GM12872 (cell line): ENCODE data around the gene UBAP1L.

Experiments
- TF ChIP-seq, protein P1 (sequence below): IDR thresholded peaks from 3 replicates; pipeline ENCODE4 v1.5.1; 2011; ENCODE audit warnings: low read depth, mild to moderate bottlenecking, low read length, moderate library complexity; ENCODE audit not compliant: insufficient read depth

UBAP1L gene

DNA sequence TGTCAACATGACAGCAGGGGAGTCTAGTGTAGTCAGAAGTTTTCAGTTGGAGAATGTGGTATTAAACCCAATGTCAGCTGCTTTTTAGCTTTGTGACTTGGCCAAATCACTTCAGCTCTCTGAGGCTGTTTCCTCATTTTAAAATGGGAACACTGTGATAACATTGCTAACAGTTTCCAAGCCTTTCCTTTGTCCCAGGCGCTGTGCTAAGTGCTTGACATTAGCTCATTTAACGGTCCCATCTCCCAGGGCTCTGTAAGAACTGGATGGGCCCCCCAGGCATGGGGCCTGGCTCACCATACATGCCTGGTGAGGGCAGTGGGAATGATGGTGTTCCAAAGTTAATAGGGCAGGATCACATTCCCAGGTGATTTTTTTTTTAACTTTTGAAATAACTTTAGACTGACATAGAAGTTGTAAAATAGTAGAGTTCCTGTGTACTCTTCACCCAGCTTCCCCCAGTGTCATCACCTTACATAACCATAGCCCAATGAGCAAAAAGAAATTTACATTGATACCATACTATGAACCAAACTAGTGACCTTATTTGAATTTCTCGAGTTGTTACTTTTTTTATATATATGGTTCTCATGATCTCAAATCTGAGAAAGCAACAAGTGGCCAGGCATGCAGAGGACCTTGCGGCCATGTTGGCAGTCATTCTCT, 54.9 kb downstream of the UBAP1L start:
- TF ChIP-seq, protein P1, sequence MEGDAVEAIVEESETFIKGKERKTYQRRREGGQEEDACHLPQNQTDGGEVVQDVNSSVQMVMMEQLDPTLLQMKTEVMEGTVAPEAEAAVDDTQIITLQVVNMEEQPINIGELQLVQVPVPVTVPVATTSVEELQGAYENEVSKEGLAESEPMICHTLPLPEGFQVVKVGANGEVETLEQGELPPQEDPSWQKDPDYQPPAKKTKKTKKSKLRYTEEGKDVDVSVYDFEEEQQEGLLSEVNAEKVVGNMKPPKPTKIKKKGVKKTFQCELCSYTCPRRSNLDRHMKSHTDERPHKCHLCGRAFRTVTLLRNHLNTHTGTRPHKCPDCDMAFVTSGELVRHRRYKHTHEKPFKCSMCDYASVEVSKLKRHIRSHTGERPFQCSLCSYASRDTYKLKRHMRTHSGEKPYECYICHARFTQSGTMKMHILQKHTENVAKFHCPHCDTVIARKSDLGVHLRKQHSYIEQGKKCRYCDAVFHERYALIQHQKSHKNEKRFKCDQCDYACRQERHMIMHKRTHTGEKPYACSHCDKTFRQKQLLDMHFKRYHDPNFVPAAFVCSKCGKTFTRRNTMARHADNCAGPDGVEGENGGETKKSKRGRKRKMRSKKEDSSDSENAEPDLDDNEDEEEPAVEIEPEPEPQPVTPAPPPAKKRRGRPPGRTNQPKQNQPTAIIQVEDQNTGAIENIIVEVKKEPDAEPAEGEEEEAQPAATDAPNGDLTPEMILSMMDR: no peak

GRCh38 chr15:65059369-65059750, 55.6 kb downstream of the UBAP1L start:
- TF ChIP-seq, protein P1: no peak

DNA sequence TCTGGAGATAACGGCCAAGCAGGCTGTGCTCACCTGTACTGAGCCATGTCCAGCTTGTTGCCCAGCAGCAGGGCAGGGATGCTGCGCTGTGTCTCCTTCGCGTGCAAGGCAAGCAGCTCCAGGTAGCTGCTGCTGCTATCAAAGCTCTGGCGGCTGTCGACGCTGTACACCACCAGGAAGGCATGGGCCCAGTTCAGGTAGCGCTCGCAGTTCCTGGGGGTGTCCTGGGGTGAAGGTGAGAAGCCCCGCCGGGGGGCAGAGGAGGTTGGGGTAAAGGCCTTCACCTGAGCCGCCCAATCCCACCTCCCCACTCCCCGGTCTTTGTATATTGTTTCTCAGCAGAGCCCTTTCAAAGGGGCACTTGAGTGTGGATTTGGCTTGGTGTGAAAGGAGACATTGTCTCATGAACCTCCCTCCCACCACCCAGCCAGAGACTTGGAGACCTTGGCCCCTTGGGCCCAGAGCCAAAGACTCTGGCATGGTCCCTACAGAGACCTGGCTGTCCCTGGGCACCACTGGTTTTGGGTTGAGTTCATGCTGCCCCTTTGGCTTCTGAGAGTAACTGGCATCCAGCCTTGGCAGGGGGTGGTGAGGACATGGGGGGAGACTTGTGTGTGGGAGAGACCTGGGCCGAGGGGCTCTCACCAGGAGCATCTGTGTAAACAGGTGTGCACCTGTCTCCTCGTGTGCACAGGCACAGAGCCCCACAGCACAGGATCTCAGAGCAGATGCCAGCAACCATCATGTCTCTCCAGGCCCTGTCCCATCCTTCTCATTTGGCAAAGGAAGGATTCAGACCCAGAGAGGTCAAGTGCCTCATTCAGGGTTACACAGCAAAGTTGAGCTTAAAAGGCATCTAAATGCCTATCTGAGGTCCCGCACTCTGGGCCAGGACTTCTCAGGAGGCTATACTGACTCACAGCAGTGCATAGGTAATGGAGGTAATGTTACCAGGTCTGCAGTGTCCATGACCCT, 56.3 kb downstream of the UBAP1L start:
- TF ChIP-seq, protein P1: no peak

GRCh38 chr15:65057549-65057940, 57.5 kb downstream of the UBAP1L start:
- TF ChIP-seq, protein P1: no peak

DNA sequence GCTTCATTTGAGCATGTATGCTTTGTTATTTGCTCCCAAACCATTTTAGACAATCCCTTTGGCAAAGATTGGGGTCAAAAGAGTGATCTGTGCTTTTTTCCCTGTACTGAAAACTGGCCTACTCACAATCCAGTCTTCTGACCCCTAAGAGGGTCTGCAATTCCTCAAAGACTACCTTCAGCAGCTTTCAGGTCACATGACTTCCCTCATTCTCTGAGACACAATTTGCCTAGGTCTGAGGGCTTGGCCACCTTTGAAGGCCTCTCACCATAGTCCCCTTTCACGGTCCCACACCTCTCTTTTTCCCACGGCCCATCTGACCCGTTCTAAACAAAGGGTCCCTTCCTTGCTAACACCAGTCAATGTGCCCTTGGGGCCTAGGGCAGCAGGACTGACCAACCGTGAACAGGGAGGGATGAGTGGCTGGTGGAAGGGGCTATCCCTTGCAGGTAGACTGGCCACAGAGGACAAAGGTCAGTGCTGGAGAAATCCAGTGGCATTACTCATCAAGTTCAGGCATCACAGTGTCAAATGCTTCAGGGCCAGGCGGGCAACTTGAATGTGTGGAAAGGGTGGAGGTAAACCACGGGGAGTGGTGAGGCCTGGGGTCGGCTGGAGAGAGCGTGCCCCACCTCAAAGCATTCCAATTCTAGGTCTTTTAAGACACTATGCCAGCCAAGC, 58.0 kb downstream of the UBAP1L start:
- TF ChIP-seq, protein P1: no peak

GRCh38 chr15:65056106-65056505, 58.9 kb downstream of the UBAP1L start:
- TF ChIP-seq, protein P1: no peak
